Spleen (tissue), 7 donors: ENCODE measurements around the gene MTHFR.

Experiments used
- POLR2AphosphoS5 ChIP-seq, 3 donors: sonication (generic); formaldehyde crosslinking; IDR thresholded peaks; one replicate each; pipeline ENCODE4 v1.5.1; 2017; ENCODE audit warnings: antibody characterized with exemption in 3 of 3
- TF ChIP-seq, protein P1 (sequence below), 11 experiments: fragments of 200-600 bp in 7 of 11; fragments of 450-650 bp in 4 of 11; sonication (generic) in 4 of 11; IDR thresholded peaks in 8 of 11; conservative IDR thresholded peaks in 3 of 11; 1 replicate in 7 of 11; 2 replicates in 4 of 11; pipeline versions ENCODE4 v1.4.0 to v1.8.0; 2016 to 2021; ENCODE audit warnings: antibody characterized with exemption in 11 of 11, inconsistent platforms in 4 of 11, mild to moderate bottlenecking in 1 of 11
- donor health status: DM: no; HTN: no; CAD: no; lungs with moderate emphysema.
- donor health status: DM: no; HTN: no; CAD: no.
- donor health status: DM: no; HTN: no; CAD: no.

DNA sequence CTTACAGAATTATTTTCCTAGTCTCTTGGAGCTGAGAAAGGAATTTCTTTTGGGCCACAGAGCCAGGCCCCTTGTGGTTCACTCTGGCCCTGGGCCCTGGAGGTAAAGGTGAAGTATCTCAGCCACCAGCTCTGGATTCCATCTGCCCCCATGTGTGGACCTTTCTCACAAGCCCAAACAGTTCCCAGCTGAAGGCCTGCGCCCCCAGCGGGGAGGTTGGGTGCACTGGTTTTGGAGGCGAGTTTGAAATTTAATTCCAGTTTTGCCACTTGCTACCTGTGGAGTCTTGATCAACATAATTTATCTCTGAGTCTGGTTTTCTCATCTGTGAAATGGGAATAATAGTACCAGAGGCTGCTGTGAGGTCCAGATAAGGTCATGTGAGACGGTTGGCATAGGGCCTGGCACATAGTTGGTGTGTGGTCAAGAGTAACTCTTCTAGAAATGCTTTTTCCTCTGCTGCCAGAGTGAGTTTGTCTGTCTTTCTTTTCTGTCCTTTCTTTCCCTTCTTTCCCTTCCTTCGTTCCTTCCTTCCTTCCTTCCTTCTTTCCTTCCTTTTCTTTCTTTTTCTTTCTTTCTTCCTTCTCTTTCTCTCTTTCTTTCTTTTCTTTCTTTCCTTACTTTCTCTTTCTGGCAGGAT lies 63.7 kb downstream of the MTHFR start:
- TF ChIP-seq, protein P1, sequence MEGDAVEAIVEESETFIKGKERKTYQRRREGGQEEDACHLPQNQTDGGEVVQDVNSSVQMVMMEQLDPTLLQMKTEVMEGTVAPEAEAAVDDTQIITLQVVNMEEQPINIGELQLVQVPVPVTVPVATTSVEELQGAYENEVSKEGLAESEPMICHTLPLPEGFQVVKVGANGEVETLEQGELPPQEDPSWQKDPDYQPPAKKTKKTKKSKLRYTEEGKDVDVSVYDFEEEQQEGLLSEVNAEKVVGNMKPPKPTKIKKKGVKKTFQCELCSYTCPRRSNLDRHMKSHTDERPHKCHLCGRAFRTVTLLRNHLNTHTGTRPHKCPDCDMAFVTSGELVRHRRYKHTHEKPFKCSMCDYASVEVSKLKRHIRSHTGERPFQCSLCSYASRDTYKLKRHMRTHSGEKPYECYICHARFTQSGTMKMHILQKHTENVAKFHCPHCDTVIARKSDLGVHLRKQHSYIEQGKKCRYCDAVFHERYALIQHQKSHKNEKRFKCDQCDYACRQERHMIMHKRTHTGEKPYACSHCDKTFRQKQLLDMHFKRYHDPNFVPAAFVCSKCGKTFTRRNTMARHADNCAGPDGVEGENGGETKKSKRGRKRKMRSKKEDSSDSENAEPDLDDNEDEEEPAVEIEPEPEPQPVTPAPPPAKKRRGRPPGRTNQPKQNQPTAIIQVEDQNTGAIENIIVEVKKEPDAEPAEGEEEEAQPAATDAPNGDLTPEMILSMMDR (IDR thresholded peaks at IDR 0.05 in 8 of 11, conservative IDR thresholded peaks at IDR 0.05 in 3 of 11) = no peak
- TF ChIP-seq POLR2AphosphoS5 (IDR thresholded peaks at IDR 0.05) = no peak
